Lung (tissue), 12 donors: ENCODE results near the gene PRSS8. TPM values are rescaled to one million over a fixed set of nuclear protein-coding genes. Genes with fewer than 3 reads are reported as not detected.

Experiments
- ATAC-seq: fragments of 200-7000 bp; cut with Tn5 transposase; one replicate; pipeline ENCODE4 v1.9.1; 2020; ENCODE audit warnings: moderate number of reproducible peaks; ENCODE audit not compliant: insufficient read depth, low FRiP score
- DNase-seq, 3 donors: peaks; one replicate each; pipeline ENCODE4 v3.0.0-alpha.2; 2013 to 2017
- H3K27ac ChIP-seq, 2 donors: one replicate each; pipeline ENCODE4 v1.5.1; 2013; ENCODE audit warnings: mild to moderate bottlenecking in 2 of 2, moderate library complexity in 2 of 2, control low read depth in 1 of 2, inconsistent platforms in 1 of 2, low read depth in 1 of 2, low read length in 1 of 2
- H3K27me3 ChIP-seq, 3 donors: one replicate each; pipeline ENCODE4 v1.5.1; 2013; ENCODE audit warnings: low read length in 2 of 3; ENCODE audit not compliant: control insufficient read depth in 3 of 3, insufficient read depth in 3 of 3
- H3K36me3 ChIP-seq, 4 donors: one replicate each; pipeline ENCODE4 v1.5.1; 2013; ENCODE audit warnings: low read length in 4 of 4, mild to moderate bottlenecking in 1 of 4, moderate library complexity in 1 of 4; ENCODE audit not compliant: control insufficient read depth in 4 of 4, insufficient read depth in 4 of 4
- H3K4me1 ChIP-seq, 5 donors: one replicate each; pipeline ENCODE4 v1.5.1; 2013; ENCODE audit warnings: low read length in 5 of 5, mild to moderate bottlenecking in 2 of 5, moderate library complexity in 1 of 5; ENCODE audit not compliant: control insufficient read depth in 5 of 5, insufficient read depth in 5 of 5
- H3K4me3 ChIP-seq: one replicate; pipeline ENCODE4 v1.5.1; 2013; ENCODE audit warnings: mild to moderate bottlenecking, control low read depth, moderate library complexity
- H3K9ac ChIP-seq, 2 donors: one replicate each; pipeline ENCODE4 v1.5.1; 2013; ENCODE audit warnings: low read length in 2 of 2, control low read depth in 1 of 2; ENCODE audit not compliant: insufficient read depth in 1 of 2
- H3K9me3 ChIP-seq, 4 donors: one replicate each; pipeline ENCODE4 v1.5.1; 2013; ENCODE audit warnings: low read length in 3 of 4, mild to moderate bottlenecking in 1 of 4, moderate library complexity in 1 of 4; ENCODE audit not compliant: control insufficient read depth in 4 of 4, insufficient read depth in 3 of 4
- WGBS, 2 donors: extraction: QIAGEN DNeasy Blood & Tissue Kit; methylation state at CpG; one replicate each; pipeline ENCODE4 v1.1.7; 2013; 5-methylcytosine and 5-hydroxymethylcytosine counted together
- polyA plus RNA-seq, 2 donors: library from polyadenylated mRNA; stranded (reverse); fragments of 200-250 nt; gene quantifications; one replicate each; pipeline ENCODE4 v1.2.1, GENCODE V29; 2013
- total RNA-seq, 2 donors: library from RNA; depleted of rRNA in 1 of 2; stranded (reverse); fragments of >200 nt in 1 of 2; gene quantifications; one replicate each; pipeline ENCODE4 v1.2.1, GENCODE V29; 2014 to 2021
- TF ChIP-seq, protein P1 (sequence below): IDR thresholded peaks from 2 replicates; pipeline ENCODE4 v1.5.1; 2012; ENCODE audit warnings: mild to moderate bottlenecking; ENCODE audit errors: control extremely low read depth, extremely low read depth
- donor health status: control.
- donor health status: control.
- donor health status: Bipolar disorder and iron deficiency.
- donor health status: healthy.
- donor health status: DM: yes; HTN: yes; CAD: no.

Gene PRSS8
- total and polyA plus RNA-seq, 4 donors, result 83.2 to 127 (median 89.8) TPM

DNA sequence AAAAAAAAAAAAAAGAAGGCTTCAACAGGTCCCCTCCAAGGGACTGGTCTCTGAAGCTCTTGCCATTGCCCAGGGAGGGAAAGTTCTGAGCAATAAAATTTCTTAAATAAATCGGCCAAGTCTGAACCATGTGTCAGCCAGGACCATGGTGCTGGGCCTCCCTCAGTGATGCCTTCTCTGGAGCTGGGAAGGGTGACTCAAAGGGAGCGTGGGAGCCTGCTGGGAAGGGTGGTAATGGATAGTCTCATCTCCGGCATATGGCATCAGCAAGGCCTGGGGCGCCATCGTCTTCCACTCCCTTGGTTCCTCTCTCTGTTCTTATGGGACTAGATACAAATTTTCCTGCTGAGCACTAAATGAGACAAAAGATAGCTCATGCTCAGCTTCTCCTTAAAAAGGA, 43.2 kb downstream of the PRSS8 start:
- Histone ChIP-seq H3K9ac (no peak overlapping the region), H3K27me3 (no peaks in the 10 kb centered on the region), H3K36me3 (peaks cover 0 to 13% (median 2%) of the 10 kb centered on the region in 4 donors), H3K4me3 (no peak overlapping the region), H3K4me1 (peaks cover 0 to 4% (median 3%) of the 10 kb centered on the region in 5 donors), H3K27ac (no peak overlapping the region), H3K9me3 (no peaks in the 10 kb centered on the region)
- DNase-seq (no peak), ATAC-seq (no peak)
- 94 to 97% methylated on average over 5 of the region's 5 CpGs for WGBS, 2 donors
- TF ChIP-seq, protein P1, sequence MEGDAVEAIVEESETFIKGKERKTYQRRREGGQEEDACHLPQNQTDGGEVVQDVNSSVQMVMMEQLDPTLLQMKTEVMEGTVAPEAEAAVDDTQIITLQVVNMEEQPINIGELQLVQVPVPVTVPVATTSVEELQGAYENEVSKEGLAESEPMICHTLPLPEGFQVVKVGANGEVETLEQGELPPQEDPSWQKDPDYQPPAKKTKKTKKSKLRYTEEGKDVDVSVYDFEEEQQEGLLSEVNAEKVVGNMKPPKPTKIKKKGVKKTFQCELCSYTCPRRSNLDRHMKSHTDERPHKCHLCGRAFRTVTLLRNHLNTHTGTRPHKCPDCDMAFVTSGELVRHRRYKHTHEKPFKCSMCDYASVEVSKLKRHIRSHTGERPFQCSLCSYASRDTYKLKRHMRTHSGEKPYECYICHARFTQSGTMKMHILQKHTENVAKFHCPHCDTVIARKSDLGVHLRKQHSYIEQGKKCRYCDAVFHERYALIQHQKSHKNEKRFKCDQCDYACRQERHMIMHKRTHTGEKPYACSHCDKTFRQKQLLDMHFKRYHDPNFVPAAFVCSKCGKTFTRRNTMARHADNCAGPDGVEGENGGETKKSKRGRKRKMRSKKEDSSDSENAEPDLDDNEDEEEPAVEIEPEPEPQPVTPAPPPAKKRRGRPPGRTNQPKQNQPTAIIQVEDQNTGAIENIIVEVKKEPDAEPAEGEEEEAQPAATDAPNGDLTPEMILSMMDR, result no peak

DNA sequence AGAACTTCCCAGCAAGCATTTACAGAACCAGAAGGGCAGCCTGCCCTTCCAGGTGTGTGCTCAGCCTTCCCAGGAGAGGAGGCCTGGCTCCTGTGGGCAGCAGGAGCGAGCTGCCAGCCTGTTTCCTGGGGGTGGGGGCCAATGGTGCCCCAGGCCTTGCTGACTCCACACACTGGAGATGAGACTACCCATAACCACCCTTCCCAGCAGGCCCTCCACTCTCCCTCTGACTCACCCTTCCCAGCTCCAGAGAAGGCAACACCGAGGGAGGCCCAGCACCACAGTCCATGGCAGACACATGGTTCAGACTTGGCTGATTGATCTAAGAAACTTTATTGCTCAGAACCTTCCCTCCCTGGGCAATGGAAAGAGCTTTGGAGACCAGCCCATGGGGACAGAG, 45.0 kb downstream of the PRSS8 start:
- peaks cover 0 to 13% (median 2%) of the 10 kb centered on the region in 4 donors for H3K36me3 ChIP-seq
- TF ChIP-seq, protein P1, result no peak

DNA sequence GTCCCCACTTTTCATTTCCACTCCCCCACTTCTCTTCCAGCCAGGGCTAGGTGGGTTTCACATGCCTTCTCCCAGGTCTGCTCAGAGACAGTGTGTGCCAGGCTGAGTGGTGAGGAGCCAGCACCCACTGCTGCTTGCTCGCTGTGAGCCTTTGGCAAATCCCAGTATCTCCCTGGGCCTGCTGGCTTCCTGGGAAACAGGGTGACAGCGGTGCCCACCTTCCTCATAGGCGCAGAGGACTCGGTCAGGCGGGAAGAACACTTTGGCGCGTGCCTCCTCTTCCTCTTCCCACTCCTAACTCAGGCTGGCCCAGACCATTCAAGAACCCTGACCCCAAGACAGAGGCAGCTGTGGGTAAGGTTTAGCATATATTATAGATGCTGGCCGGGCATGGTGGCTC, 46.3 kb downstream of the PRSS8 start:
- TF ChIP-seq, protein P1, result no peak
- Histone ChIP-seq H3K27me3 (no peaks in the 10 kb centered on the region), H3K9ac (no peak overlapping the region), H3K4me1 (peaks cover 0 to 4% (median 3%) of the 10 kb centered on the region in 5 donors), H3K9me3 (no peaks in the 10 kb centered on the region), H3K36me3 (peaks cover 0 to 22% (median 2%) of the 10 kb centered on the region in 4 donors), H3K4me3 (no peak overlapping the region), H3K27ac (no peak overlapping the region)
- ATAC-seq (no peak), DNase-seq (no peak)
- WGBS, 2 donors, result 89 to 95% methylated on average over 8 of the region's 8 CpGs

More for the DNA sequence above, 45.0 kb downstream of the PRSS8 start:
- ATAC-seq (no peak), DNase-seq (no peak)
- H3K4me3 ChIP-seq, result no peak overlapping the region
- no peak overlapping the region for H3K27ac ChIP-seq
- H3K9me3 ChIP-seq, result no peaks in the 10 kb centered on the region
- H3K4me1 ChIP-seq, result peaks cover 0 to 4% (median 3%) of the 10 kb centered on the region in 5 donors
- WGBS, 2 donors, result 91 to 97% methylated on average over 2 of the region's 2 CpGs
- no peaks in the 10 kb centered on the region for H3K27me3 ChIP-seq
- H3K9ac ChIP-seq, result no peak overlapping the region
